HG03108 (cell line): ENCODE results near the gene SYNM.

Experiments used
- ATAC-seq: cut with Tn5 transposase; IDR thresholded peaks from one replicate; pipeline ENCODE4 v1.9.1; 2021; ENCODE audit warnings: moderate library complexity; ENCODE audit not compliant: unreplicated experiment

SYNM gene

DNA sequence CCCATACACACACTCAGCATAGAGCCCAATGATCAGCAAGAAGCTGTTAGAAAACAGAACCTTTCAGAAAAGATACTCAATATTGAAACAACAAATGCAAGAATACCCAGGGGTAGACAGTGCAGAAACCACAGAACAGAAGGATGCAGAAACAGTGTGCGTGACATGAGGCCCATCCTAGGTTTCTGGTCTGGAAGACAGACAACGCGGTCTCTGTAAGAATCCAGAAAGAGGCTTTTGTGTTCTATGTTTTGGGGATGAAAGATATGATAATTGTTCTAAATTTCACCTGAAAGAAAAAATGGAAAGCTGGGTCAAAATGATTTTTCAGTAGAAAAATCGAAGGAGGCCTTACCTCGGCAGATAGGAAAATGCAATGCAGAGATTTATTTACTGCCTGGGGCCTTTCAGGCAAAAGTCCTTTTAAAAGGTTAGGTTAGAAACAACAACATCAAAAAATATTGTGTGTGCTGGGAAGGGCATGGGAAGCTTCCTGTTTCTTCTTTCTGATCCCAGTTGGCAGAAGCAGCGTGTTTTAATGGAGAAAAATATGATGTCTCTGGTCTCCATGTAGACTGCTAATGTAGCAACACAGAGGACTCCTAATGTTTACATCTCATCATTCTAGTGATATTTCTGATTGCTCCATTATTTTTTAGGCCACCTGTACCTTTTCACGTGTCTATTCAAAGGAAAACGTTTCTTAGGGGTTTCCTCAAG is 17.0 kb downstream of the SYNM start:
- ATAC-seq: no peak

GRCh38 chr15:99122831-99123712 is 18.2 kb downstream of the SYNM start:
- ATAC-seq: no peak

- no peak for ATAC-seq
Observed at GRCh38 chr15:99123713-99124451, 19.0 kb downstream of the SYNM start.

DNA sequence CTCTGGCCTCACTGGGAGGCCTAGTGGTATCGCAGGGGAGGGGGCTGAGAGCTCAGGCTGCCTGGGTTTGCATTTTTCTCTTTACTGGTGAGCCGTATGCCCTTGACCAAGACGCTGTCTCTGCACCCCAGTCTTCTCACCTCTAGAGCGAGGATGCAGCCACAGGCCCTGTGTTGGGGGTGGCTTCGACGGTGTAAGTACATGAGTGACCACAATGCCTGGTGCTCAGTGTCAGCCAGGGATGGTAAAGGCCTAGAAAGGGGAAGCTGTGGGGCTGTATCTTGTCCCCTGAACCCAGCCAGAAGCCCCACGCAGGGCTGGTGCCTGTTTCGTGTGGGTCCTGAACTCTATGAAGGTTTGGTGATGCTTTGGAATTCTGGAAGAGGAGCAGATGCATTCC is 19.8 kb downstream of the SYNM start:
- ATAC-seq: no peak

DNA sequence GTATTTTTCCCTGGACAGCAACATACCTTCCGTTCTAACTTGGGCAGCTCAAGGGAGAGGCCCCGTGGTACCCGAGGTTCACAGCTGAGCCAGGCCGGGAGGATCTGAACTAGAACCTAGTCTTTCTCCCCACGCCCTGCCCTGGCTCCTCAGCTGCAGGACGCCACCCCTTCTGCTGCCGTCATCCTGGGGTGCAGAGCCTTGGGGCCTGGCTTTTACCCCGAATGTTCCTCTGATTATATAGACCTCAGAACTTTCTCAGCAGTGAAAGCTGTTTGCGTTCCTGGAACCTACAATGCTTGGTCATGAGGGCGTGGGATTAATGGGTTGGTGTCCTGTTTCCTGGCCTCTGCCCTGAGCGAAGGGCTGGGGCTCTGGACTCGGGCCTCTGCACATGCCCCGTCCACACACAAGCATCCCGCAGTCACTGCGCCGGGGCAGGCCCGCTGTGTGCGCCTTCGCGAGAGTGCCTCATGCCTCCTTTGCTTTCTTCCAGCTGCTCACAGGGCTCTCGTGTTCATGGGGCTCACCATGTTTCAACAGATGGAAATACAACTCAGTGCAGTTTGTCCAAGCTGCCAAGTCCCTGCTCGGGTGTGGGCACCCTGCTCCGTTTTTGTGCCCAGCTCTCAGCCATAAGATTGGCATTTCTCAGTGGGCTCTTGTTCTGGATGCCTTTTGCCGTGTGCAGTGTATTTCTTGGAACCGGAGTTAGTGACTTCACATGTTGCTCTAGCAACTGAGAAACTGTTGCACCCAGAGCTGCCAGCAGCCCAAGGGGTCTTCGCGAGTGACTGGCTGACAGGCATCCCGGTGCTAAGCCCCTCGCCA is 20.4 kb downstream of the SYNM start:
- no peak for ATAC-seq

DNA sequence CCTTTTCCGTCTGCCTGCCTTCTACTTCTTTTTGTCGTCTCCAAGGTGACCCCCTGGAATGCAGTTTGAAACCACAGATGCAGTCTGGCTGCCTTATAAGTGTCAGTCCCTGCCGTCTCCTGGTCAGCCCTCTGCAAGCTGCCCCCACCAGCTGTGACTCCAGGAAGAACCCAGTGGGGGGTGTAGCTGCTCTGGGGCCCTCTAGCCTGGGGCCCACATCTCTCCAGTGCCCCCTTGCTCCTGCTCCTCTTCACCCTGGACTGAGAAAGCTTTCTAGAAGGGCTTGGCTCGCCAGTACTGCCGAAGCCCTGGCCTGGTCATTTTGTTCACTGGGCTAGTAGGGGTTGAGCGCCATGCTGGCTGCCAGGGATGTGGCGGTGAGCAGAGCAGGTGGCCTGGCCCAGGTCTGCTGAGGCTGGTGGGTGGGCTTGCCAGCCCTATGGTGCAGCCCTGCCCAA is 21.3 kb downstream of the SYNM start:
- ATAC-seq: no peak

DNA sequence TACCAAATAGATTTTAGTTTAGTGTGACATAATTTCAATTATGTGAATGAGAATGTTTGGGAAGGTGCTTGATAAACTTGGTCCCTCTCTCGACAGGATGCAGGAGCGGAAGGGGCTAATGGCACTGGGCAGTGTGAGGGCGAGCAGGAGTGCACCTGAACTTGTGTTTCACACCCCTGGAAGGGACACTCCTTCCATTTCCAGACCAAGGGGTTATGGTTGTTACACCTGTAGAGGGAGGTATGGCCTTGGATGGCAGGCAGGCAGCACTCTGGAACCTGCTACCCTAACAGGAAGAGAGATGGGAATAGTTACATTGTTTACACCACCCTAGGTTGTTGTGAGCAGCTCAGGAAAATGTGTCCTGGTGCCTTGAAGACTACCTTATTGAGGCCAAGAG is 22.1 kb downstream of the SYNM start:
- no peak for ATAC-seq

DNA sequence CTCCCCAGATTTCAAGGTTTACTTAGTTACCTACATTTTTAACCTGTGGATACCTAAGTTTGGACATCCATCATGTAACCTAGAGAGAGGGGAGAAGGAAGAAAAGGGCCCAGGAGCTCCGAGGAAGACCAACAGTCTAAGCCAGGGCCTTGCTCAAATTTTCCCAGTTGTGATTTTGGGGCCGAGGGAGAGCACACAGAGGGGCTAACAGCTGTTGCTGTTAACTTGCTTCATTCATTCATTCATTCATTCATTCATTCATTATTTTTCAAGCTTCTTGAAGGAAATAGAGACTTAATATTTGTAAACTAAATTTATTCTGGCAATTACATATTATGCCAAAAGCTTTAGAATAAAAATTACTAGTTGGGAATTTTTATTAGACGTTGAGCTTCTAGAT is 22.9 kb downstream of the SYNM start:
- ATAC-seq: no peak

GRCh38 chr15:99128411-99128810 is 23.5 kb downstream of the SYNM start:
- no peak for ATAC-seq

DNA sequence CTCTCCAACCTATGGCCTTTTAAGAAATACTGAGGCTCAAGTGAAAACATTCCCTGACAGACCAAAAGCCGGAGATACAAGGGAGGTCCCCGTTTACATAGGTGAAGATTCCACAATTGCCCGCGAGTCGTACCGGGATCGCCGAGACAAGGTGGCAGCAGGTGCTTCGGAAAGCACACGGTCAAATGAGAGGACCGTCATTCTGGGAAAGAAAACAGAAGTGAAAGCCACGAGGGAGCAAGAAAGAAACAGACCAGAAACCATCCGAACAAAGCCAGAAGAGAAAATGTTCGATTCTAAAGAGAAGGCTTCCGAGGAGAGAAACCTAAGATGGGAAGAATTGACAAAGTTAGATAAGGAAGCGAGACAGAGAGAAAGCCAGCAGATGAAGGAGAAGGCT is 24.8 kb downstream of the SYNM start:
- ATAC-seq: no peak

GRCh38 chr15:99130314-99130713 is 25.4 kb downstream of the SYNM start:
- no peak for ATAC-seq

DNA sequence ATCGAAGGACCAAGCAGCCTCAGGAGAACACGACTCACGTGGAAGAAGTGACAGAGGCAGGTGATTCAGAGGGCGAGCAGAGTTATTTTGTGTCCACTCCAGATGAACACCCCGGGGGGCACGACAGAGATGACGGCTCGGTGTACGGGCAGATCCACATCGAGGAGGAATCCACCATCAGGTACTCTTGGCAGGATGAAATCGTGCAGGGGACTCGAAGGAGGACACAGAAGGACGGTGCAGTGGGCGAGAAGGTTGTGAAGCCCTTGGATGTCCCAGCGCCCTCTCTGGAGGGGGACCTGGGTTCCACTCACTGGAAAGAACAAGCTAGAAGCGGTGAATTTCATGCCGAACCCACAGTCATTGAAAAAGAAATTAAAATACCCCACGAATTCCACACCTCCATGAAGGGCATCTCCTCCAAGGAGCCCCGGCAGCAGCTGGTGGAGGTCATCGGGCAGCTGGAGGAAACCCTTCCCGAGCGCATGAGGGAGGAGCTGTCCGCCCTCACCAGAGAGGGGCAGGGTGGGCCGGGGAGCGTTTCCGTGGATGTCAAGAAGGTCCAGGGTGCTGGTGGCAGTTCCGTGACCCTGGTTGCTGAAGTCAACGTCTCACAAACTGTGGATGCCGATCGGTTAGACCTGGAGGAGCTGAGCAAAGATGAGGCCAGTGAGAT is 26.0 kb downstream of the SYNM start:
- ATAC-seq: no peak

DNA sequence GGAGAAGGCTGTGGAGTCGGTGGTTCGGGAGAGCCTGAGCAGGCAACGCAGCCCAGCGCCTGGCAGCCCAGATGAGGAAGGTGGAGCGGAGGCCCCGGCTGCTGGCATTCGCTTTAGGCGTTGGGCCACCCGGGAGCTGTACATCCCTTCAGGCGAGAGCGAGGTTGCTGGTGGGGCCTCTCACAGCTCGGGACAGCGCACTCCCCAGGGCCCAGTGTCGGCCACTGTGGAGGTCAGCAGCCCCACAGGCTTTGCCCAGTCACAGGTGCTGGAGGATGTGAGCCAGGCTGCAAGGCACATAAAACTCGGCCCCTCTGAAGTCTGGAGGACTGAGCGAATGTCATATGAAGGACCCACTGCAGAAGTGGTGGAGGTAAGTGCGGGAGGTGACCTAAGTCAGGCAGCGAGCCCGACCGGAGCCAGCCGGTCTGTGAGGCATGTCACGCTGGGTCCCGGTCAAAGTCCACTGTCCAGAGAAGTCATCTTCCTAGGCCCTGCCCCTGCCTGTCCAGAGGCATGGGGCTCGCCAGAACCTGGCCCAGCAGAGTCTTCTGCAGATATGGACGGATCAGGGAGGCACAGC is 26.7 kb downstream of the SYNM start:
- no peak for ATAC-seq

- no peak for ATAC-seq
Observed at GRCh38 chr15:99132122-99132521, 27.2 kb downstream of the SYNM start.

DNA sequence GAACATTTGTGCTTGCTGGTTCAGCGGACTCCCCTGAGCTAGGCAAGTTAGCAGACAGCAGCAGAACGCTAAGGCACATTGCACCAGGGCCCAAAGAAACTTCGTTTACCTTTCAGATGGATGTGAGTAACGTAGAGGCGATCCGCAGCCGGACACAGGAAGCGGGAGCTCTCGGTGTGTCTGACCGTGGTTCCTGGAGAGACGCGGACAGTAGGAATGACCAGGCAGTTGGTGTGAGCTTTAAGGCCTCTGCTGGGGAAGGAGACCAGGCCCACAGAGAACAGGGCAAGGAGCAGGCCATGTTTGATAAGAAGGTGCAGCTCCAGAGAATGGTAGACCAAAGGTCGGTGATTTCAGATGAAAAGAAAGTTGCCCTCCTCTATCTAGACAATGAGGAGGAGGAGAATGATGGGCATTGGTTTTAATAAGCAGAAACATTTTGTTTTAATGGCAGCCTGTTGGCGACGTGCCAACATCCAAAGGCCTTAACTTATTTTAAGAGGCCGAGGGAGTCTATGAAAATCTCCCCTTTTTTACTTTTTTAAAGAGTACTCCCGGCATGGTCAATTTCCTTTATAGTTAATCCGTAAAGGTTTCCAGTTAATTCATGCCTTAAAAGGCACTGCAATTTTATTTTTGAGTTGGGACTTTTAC is 27.9 kb downstream of the SYNM start:
- ATAC-seq: no peak

GRCh38 chr15:99134317-99134821 is 29.5 kb downstream of the SYNM start:
- no peak for ATAC-seq

- ATAC-seq: no peak
Observed at GRCh38 chr15:99135194-99135593, 30.3 kb downstream of the SYNM start.

DNA sequence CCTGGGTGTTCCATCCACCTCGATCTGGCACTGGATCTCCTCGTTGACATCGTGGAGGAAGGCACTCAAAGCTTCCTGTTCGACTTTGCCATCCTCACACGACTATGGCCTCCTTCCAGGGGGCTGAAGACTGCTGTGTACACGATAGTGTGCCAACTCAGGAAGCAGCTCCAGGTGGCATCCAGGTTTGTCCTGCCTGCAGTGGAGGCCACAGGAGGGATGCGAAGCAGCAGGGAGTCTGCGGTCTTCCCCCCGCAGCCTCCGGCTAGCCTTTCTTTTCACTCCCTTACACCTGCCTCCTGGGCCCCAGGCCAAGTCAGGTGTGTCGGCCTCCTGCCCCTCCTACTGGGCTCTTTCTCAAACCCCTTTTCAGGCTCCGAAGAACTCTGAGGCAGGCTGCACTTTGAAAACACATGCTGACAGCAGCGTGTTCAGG is 32.2 kb downstream of the SYNM start:
- no peak for ATAC-seq

- ATAC-seq: no peak
Observed at GRCh38 chr15:99137877-99138276, 33.0 kb downstream of the SYNM start.
